Vagina (tissue), 2 donors: ENCODE data around the gene NOTCH1.

ENCODE experiments used
- CTCF ChIP-seq, 3 experiments: fragments of 450-650 bp in 2 of 3; fragments of 200-600 bp in 1 of 3; sonication (generic) in 1 of 3; IDR thresholded peaks; one replicate each; pipeline ENCODE4 v1.5.1; 2017 to 2019; ENCODE audit warnings: antibody characterized with exemption in 3 of 3, mild to moderate bottlenecking in 2 of 3, moderate library complexity in 2 of 3
- POLR2A ChIP-seq, 2 donors: fragments of 450-650 bp; IDR thresholded peaks; one replicate each; pipeline ENCODE4 v1.6.1; 2017; ENCODE audit warnings: antibody characterized with exemption in 2 of 2, mild to moderate bottlenecking in 2 of 2, moderate library complexity in 2 of 2
- POLR2AphosphoS5 ChIP-seq, 2 donors: sonication (generic); formaldehyde crosslinking; IDR thresholded peaks; one replicate each; pipeline ENCODE4 v1.9.0; 2017; ENCODE audit warnings: antibody characterized with exemption in 2 of 2, mild to moderate bottlenecking in 2 of 2, low read depth in 1 of 2; ENCODE audit not compliant: insufficient read depth in 1 of 2

DNA sequence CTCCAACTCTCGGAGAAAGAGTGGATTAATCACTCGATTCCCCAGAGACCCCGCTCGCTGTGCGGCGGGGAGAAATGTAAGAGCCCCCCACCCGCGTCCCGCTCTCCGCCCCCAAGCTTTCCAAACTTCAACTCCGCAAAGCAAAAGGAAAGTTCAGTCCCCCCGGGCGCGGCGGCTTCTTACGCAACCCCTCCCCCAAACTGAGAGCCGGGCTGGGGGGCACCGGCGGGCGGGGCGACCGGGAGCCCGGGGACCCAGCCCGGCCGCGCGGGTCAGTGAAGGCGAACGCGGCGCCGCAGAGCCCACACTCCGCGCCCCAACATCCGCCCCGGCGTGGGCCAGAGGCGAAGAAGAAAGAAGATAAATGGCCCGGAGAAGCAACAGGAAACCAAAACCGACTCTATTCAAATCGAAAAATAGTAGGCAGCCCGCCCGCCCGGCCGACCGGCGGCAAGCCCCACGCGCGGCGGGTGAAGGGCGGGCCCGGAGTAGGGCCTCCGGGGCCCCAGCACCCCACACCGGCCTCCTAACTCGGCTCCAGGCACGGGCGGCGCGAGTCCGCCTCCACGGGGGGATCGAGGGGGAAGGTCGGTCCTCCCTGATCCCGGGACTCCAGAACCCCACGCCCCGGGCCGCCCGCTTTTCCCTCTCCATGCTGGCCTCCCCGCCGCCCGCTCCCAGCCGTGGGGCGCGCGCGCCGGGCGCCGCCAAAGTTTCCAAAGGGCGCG is 720 bp downstream of the NOTCH1 start:
- TF ChIP-seq CTCF (IDR thresholded peaks at IDR 0.05) (no peak), POLR2AphosphoS5 (IDR thresholded peaks at IDR 0.05; ENCODE audit: insufficient read depth in 1 of 2, low read depth in 1 of 2) (no peak), POLR2A (IDR thresholded peaks at IDR 0.05) (no peak)
